HG02884 (cell line): ENCODE results near the gene TOLLIP.
"Not testable (repeated sequence)": the region's sequence is repeated elsewhere in the genome, so short reads cannot be mapped to it uniquely, and the experiment has no call there.

ENCODE experiments used
- ATAC-seq: cut with Tn5 transposase; IDR thresholded peaks from one replicate; pipeline ENCODE4 v1.9.1; 2021; ENCODE audit warnings: mild to moderate bottlenecking, moderate library complexity; ENCODE audit not compliant: unreplicated experiment

TOLLIP gene

DNA sequence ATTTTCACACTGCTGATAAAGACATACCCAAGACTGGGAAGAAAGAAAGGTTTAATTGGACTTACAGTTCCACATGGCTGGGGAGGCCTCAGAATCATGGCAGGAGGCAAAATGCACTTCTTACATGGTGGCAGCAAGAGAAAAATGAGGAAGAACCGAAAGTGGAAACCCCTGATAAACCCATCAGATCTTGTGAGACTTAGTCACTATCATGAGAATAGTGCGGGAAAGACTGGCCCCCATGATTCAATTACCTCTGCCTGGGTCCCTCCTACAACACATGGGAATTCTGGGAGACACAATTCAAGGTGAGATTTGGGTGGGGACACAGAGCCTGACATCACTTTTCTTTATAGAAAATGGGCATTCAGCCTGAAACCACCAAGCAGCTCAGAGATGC, 42.5 kb downstream of the TOLLIP start:
- ATAC-seq: not testable (repeated sequence)

DNA sequence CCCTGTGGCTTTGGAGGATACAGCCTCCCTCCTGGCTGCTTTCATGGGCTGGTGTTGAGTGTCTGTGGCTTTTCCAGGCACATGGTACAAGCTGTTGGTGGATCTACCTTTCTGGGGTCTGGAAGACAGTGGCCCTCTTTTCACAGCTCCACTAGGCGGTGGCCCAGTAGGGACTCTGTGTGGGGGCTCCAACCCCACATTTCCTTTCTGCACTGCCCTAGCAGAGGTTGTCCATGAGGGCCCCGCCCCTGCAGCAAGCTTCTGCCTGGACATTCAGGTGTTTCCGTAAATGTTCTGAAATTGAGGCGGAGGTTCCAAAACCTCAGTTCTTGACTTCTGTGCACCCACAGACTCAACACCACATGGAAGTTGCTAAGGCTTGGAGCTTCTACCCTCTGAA, 44.0 kb downstream of the TOLLIP start:
- not testable (repeated sequence) for ATAC-seq

DNA sequence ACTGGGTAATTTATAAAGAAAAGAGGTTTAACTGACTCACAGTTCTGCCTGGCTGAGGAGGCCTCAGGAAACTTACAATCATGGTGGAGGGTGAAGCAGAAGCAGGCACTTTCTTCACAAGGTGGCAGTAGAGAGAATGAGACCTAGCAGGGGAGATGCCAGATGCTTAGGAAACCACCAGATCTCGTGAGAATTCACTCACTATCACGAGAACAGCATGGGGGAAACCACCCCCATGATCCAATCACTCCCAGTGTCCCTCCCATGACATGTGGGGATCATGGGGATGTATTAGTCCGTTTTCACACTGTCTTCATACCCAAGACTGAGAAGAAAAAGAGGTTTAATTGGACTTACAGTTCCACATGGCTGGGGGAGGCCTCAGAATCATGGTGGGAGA, 45.0 kb downstream of the TOLLIP start:
- ATAC-seq: not testable (repeated sequence)

DNA sequence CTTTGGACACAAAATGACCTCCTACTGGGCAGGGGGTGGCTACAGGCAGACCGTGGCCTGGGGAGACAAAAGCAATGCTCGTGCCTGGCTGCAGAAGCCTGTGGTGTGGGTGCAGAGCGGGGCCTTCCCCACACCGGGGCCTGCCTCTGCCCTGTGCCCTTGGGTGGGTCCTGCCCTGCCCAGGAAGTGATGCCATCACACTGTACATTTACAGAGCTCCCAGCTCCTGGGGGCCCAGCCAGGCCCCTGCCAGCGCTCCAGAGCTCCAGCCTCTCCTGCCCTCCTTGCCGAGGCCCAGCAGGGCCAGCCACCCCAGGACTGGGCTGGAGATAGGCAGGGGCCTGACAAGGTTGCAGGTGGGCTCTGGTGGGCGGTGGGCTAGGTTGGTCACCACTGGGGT, 46.4 kb downstream of the TOLLIP start:
- no peak for ATAC-seq

DNA sequence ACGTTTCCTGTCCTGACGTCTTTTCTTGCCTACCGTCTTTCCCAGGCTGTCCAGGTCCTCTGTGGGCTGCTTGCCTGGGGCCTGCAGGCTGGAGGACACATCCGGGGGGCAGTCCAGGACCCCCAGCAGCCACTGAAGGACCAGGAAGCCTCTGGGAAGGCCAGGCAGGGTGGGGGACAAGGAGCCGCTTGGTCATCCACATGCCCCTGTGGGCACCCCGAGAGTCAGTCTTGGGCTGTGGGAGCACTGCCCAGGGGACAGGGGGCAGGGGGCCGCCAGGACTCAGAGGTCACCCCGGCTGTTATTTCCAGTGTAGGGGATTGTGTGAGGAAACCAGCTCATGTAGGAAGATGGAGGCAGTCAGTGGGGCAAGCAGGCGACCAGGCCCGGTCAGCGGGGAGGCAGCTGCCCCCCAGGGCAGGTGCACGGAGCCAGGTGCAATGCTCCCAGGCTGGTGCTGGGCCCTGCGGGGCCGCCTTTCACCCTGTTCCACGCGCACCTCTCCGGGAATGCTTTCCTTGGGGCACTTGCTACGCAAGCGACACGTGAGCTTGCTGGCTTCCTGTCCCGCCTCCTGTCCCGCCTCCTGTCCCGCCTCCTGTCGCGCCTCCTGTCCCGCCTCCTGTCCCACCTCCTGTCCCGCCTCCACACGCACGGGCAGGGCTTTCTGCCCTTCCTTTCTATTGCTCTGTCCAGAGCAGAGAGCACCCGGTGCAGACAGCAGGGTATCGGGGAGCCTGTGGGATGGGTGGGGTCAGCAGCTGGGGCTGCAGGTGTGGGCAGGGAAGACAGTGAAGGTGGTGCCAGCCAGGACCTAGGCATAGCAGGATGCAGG, 47.0 kb downstream of the TOLLIP start:
- no peak for ATAC-seq

DNA sequence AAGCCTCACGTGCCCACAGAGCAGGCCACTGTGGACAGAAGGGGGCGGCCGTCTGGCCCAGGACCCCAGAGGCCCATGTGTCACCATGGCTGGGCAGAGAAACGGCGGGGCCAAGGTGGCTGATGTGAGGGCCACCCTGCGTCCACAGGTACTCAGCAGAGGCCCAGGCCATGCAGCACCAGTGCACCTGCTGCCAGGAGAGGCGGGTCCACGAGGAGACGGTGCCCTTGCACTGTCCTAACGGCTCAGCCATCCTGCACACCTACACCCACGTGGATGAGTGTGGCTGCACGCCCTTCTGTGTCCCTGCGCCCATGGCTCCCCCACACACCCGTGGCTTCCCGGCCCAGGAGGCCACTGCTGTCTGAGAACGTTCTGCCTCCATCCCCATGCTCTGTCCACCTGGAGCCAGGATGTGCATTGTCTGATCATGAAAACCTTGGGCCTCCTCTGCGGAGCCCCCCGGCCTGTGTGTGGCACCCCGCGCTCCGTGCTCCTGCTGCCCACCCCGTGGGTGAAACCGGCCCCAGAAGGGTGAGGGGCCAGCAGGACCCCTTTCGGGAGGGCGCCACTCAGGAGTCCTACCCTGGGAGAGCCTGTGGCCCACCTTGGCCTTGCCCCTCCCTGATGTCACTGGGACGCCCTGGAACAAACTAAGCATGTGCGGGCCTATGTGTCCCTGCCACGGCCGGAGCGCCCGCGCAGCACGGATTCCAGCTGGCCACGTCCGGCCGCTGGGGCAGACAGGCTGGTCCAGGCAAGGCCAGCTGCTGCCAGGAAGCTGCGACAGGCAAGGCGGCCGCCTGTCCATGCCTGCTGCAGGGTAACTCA, 48.0 kb downstream of the TOLLIP start:
- no peak for ATAC-seq

DNA sequence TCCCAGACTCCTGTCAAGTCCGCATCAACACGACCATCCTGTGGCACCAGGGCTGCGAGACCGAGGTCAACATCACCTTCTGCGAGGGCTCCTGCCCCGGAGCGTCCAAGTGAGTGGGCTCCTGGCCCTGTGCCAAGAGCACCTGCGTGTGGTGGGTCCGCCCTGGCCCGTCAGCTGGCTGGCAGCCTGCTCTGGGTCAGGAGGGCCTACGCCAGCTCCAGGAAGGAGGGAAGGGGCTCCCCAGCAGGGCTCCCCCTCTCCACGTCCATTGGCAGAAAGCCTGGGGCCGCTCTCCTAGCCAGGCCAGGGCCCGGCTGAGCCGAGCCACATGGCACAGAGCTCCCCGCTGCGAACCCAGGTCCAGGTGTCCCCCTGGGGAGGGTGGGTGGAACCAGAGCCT, 48.8 kb downstream of the TOLLIP start:
- ATAC-seq: no peak

DNA sequence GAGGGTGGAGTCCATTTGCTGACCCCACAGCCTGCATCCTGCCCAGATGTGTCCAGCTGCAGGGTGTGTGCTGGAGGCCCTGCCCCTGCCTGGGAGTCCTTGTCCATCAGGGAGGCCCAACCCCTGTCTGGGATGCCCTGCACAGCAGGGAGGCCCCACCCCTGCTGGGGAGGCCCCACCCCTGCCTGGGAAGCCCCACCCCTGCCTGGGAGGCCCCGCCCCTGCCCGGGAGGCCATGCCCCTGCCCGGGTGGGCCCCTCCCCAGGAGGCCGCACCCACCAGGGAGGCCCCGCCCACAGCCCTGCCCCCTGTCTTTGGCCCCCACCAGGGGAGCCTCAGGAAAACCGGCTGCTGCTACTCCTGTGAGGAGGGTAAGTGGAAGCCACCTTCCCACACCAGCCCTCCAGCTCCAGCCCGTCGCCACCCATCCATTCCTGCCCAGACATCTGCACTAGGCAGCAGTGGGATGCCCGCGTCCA, 49.4 kb downstream of the TOLLIP start:
- ATAC-seq: no peak

DNA sequence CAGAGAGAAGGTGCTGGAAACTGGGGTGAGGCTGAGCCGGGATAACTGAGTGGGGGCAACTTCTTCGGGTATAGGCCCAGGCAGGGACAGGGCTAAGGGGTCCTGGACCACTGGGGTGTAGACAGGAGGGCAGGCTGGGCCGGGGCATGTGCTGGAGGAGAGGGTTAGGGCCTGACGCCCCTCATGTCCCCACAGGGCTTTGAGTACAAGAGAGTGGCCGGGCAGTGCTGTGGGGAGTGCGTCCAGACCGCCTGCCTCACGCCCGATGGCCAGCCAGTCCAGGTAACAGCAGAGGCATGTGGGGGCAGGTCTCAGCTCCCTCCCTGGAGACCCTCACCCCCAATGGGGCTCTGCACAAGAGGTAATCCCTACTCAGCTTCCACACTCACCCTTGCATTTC, 49.9 kb downstream of the TOLLIP start:
- ATAC-seq: no peak

DNA sequence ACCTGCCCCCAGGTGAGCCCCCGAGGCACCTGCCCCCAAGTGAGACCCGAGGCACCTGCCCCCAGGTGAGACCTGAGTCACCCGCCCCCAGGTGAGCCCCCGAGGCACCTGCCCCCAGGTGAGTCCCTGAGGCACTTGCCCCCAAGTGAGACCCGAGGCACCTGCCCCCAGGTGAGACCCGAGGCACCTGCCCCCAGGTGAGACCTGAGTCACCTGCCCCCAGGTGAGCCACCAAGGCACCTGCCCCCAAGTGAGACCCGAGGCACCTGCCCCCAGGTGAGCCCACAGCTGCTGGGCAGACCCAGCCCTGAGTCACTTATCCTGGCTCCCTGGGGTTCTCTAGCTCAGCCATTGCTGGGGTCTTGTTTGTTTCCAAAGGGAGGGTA, 50.4 kb downstream of the TOLLIP start:
- ATAC-seq: no peak

DNA sequence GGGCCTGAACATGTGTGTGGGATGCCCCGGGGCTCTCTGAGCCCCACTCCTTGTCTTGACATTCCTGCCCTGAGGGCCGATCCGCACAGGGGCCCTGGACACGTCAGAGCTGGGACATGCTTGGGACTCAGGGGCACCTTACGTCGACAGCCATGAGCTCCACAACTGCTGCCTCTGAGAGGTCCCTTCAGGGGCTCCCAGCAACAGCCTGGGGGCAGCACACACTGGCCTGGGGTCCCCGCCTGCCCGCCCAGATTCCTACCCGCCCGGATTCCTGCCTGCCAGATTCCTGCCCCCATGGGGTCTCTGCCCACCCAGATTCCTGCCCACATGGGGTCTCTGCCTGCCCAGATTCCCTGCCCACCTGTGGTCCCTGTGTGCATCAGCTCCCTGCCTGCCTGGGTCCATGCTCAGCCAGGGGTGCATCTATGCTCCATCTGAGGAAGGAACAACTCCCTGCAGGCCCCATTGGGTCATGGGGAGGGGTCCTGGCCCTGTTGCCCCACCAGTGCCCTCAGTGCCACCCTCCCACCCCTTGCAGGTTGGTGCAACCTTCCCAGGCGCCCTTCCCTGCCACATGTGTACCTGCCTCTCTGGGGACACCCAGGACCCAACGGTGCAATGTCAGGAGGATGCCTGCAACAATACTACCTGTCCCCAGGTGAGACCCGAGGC, 50.9 kb downstream of the TOLLIP start:
- ATAC-seq: no peak

DNA sequence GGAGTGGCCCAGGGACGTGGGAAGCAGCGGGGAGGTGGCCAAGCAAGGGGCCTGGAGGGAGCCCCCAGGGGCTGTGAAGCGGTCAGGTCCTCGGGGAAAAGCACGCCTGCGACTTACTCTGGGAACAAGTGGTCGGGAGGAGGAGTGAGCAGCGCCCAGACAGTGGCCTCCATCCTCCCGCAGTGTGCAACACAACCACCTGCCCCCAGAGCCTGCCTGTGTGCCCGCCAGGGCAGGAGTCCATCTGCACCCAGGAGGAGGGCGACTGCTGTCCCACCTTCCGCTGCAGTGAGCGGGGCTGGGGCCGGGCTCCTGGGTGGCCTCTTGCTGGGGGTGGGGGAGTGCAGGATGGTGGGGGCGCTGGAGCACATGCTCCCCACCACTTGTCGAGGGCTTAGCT, 51.5 kb downstream of the TOLLIP start:
- no peak for ATAC-seq

DNA sequence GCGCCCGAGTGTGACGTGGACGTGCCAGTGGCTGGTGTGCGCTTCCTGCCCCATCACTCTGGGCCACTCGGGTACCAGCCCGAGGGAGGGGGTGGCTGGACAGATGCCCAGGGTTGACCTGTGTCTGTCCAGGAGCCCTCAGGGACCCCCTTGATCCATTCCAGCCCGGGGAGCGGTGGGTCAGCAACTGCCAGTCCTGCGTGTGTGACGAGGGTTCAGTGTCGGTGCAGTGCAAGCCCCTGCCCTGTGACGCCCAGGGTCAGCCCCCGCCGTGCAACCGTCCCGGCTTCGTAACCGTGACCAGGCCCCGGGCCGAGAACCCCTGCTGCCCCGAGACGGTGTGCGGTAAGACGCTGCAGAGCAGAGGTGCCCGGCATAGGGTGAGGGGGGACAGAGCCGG, 52.1 kb downstream of the TOLLIP start:
- ATAC-seq: no peak

DNA sequence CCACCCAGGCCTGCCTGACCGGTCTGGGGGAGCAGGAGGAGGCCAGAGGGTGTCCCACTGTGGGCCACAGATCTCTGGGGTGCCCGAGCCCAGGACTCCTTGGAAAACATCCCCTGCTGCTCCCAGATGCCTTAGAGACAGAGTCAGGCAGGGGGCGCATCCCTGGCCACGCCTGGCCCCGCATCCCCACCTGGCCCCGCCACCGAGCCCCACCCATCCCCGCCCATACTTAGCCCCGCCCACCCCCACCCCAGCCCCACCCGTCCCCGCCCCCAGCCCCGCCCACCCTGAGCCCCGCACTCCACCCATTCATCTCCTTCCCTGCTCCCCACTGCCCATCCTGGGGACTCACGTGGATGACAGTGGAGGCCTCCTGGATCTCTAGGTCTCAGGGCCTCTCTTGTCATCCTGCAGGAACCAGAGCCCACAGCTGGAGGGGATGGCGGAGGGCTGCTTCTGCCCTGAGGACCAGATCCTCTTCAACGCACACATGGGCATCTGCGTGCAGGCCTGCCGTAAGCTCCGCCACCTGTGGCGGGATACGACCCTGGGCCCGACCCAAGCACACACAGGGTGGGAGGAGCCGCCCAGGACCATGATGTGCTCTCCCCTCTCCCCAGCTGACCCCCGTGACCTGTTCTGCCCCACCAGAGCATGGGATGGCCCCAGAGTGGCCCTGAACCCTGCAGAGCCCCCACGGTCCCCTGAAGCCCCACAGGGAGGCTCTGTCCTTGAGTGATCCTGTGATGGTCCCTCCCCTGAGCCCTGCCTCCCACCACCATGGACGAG, 53.0 kb downstream of the TOLLIP start:
- no peak for ATAC-seq

DNA sequence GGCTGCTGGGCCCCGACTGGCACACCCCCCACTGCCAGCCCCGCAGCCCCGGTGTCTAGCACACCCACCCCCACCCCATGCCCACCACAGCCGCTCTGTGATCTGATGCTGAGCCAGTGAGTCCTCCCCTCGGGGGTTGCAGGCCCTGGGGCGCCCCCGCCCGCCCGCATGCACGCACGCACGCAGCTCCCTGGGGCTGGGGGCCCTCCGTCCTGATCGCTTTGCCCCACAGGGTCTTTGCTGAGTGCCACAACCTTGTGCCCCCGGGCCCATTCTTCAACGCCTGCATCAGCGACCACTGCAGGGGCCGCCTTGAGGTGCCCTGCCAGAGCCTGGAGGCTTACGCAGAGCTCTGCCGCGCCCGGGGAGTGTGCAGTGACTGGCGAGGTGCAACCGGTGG, 54.3 kb downstream of the TOLLIP start:
- no peak for ATAC-seq

DNA sequence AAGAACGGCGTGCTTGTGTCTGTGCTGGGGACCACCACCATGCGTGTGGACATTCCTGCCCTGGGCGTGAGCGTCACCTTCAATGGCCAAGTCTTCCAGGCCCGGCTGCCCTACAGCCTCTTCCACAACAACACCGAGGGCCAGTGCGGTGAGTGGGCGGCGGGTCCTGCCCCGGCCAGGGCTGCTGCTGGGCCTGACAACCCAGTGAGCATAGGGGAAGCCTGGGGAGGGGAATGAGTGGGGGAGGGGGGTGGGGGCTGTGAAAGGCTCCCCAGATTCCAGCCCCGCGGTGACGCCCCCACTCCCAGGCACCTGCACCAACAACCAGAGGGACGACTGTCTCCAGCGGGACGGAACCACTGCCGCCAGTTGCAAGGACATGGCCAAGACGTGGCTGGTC, 54.7 kb downstream of the TOLLIP start:
- no peak for ATAC-seq

DNA sequence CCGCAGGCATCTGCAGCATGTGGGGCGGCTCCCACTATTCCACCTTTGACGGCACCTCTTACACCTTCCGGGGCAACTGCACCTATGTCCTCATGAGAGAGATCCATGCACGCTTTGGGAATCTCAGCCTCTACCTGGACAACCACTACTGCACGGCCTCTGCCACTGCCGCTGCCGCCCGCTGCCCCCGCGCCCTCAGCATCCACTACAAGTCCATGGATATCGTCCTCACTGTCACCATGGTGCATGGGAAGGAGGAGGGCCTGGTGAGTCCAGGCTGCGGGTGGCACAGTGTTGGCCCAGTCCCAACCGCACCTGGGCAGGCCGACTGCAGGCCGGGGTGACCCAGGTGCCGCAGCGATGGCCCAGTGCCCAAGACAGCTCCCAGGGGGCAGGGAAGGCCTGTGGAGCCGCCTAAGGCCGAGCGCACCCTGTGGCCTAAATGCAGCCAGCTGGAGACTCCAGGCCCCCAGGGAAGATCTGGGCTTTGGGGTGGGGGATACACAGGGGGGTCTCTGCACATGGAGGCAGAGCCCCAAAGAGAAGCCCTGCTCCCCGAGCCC, 55.3 kb downstream of the TOLLIP start:
- ATAC-seq: no peak

DNA sequence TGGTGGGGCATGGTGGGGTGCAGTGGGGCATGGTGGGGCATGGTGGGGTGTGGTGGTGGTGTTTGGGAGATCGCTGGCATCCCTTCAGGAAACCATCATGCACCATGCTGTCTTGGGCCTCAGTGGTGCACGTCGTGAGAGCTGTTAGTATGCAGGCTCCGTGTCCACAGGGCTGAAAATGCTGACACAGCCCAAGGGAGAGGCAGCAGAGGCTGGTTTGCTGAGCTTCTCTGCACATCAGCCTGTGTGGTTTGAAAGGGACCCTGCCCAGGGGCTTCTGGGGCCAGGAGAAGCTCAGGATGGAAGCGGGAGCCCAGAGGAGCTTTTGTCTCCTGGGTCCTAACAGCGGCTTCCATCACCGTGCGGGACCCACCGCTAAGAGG, 56.3 kb downstream of the TOLLIP start:
- no peak for ATAC-seq

DNA sequence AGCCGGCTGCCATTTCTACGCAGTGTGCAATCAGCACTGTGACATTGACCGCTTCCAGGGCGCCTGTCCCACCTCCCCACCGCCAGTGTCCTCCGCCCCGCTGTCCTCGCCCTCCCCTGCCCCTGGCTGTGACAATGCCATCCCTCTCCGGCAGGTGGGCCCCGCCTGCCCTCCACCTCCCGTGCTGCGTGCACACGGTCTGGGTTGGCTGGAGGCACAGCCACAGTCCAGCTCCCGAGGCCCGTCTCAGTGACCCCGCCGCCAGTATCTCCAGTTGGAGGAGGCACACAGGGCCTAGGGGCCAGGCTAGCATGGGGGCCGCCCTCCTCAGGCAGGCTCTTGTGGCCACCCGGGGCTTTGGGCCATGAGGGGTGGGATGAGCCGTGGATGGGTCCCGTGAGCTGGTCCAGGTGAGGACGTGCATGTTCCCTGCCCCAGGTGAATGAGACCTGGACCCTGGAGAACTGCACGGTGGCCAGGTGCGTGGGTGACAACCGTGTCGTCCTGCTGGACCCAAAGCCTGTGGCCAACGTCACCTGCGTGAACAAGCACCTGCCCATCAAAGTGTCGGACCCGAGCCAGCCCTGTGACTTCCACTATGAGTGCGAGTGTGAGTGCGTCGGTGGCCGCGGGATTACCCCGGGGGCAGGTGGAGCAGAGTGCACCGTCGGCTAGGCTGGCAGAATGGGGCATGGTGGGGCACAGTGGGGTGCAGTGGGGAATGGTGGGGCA, 56.9 kb downstream of the TOLLIP start:
- no peak for ATAC-seq

DNA sequence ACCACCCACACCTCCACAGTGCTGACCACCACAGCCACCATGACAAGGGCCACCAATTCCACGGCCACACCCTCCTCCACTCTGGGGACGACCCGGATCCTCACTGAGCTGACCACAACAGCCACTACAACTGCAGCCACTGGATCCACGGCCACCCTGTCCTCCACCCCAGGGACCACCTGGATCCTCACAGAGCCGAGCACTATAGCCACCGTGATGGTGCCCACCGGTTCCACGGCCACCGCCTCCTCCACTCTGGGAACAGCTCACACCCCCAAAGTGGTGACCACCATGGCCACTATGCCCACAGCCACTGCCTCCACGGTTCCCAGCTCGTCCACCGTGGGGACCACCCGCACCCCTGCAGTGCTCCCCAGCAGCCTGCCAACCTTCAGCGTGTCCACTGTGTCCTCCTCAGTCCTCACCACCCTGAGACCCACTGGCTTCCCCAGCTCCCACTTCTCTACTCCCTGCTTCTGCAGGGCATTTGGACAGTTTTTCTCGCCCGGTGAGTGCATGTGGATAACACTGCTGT, 58.1 kb downstream of the TOLLIP start:
- ATAC-seq: no peak
